Neuronal stem cell (in vitro differentiated cells): ENCODE measurements around the gene USPL1.
A peak's percentile ranks its signal among the peaks of the same experiment; 100 is the strongest.

Experiments used
- DNase-seq: peaks from one replicate; pipeline ENCODE4 v3.0.0-alpha.2; 2013; ENCODE audit warnings: low spot score
- H2AFZ ChIP-seq: one replicate; pipeline ENCODE4 v1.6.1; 2013; ENCODE audit warnings: mild to moderate bottlenecking, low read length, inconsistent platforms
- H2AK5ac ChIP-seq: 2 replicates; pipeline ENCODE4 v1.6.1; 2013; ENCODE audit warnings: low read depth, mild to moderate bottlenecking, inconsistent platforms, low read length, moderate library complexity, mixed read lengths
- H2BK120ac ChIP-seq: 2 replicates; pipeline ENCODE4 v1.6.1; 2013; ENCODE audit warnings: low read depth, mild to moderate bottlenecking, inconsistent platforms, low read length, moderate library complexity, mixed read lengths
- H2BK12ac ChIP-seq: one replicate; pipeline ENCODE4 v1.6.1; 2013; ENCODE audit warnings: low read length, inconsistent platforms
- H2BK15ac ChIP-seq: 2 replicates; pipeline ENCODE4 v1.6.1; 2013; ENCODE audit warnings: mild to moderate bottlenecking, low read length, inconsistent platforms, mixed read lengths
- H2BK5ac ChIP-seq: one replicate; pipeline ENCODE4 v1.6.1; 2013; ENCODE audit warnings: inconsistent platforms, mild to moderate bottlenecking, low read length, moderate library complexity
- H3K14ac ChIP-seq: one replicate; pipeline ENCODE4 v1.6.1; 2013; ENCODE audit warnings: low read length, inconsistent platforms
- H3K18ac ChIP-seq: 2 replicates; pipeline ENCODE4 v1.6.1; 2013; ENCODE audit warnings: low read length, inconsistent platforms
- H3K23ac ChIP-seq: 2 replicates; pipeline ENCODE4 v1.6.1; 2013; ENCODE audit warnings: low read depth, mild to moderate bottlenecking, mixed read lengths, low read length, inconsistent platforms; ENCODE audit not compliant: poor library complexity
- H3K27ac ChIP-seq: replicated peaks from 3 replicates; pipeline ENCODE4 v1.5.1; 2013; ENCODE audit warnings: low read length, inconsistent platforms
- H3K27me3 ChIP-seq, 3 experiments: 2 replicates each; pipeline ENCODE4 v1.6.1; 2013; ENCODE audit warnings: low read length in 3 of 3, mild to moderate bottlenecking in 2 of 3, inconsistent platforms in 1 of 3, low read depth in 1 of 3, mixed read lengths in 1 of 3, moderate library complexity in 1 of 3; ENCODE audit not compliant: control insufficient read depth in 3 of 3, insufficient read depth in 3 of 3
- H3K36me3 ChIP-seq, 2 donors: replicated peaks in 1 of 2; 2 replicates each; pipeline ENCODE4 v1.6.1; 2013; ENCODE audit warnings: low read length in 2 of 2; ENCODE audit not compliant: control insufficient read depth in 2 of 2, insufficient read depth in 2 of 2
- H3K4ac ChIP-seq: 2 replicates; pipeline ENCODE4 v1.6.1; 2013; ENCODE audit warnings: inconsistent platforms, mild to moderate bottlenecking, low read length, moderate library complexity
- H3K4me1 ChIP-seq, 2 donors: 1 replicate in 1 of 2; 2 replicates in 1 of 2; pipeline ENCODE4 v1.6.1; 2013; ENCODE audit warnings: low read length in 2 of 2, low read depth in 1 of 2; ENCODE audit not compliant: control insufficient read depth in 2 of 2, insufficient read depth in 1 of 2
- H3K4me2 ChIP-seq: one replicate; pipeline ENCODE4 v1.6.1; 2013; ENCODE audit warnings: mild to moderate bottlenecking, low read length, inconsistent platforms; ENCODE audit not compliant: insufficient read depth, poor library complexity, severe bottlenecking
- H3K4me3 ChIP-seq, 2 donors: 2 replicates each; pipeline ENCODE4 v1.5.1; 2013; ENCODE audit warnings: low read length in 2 of 2, mild to moderate bottlenecking in 2 of 2, inconsistent platforms in 1 of 2, moderate library complexity in 1 of 2
- H3K79me1 ChIP-seq: one replicate; pipeline ENCODE4 v1.6.1; 2013; ENCODE audit warnings: low read depth, mild to moderate bottlenecking, inconsistent platforms, low read length, moderate library complexity
- H3K9ac ChIP-seq: one replicate; pipeline ENCODE4 v1.6.1; 2013; ENCODE audit warnings: mild to moderate bottlenecking, low read depth, low read length, inconsistent platforms; ENCODE audit not compliant: poor library complexity
- H3K9me3 ChIP-seq, 2 donors: replicated peaks in 1 of 2; 2 replicates each; pipeline versions ENCODE3 to v1.6.1; 2013; ENCODE audit warnings: low read length in 2 of 2, mild to moderate bottlenecking in 2 of 2, inconsistent platforms in 1 of 2, low read depth in 1 of 2, mixed read lengths in 1 of 2, moderate library complexity in 1 of 2; ENCODE audit not compliant: control insufficient read depth in 2 of 2, insufficient read depth in 1 of 2
- H4K8ac ChIP-seq: one replicate; pipeline ENCODE4 v1.6.1; 2013; ENCODE audit warnings: low read depth, mild to moderate bottlenecking, inconsistent platforms, low read length, moderate library complexity
- H4K91ac ChIP-seq: one replicate; pipeline ENCODE4 v1.6.1; 2013; ENCODE audit warnings: low read length, low read depth, mild to moderate bottlenecking, inconsistent platforms; ENCODE audit not compliant: poor library complexity
- WGBS, 2 donors: extraction: QIAGEN DNeasy Blood & Tissue Kit; methylation state at CpG; one replicate each; pipeline ENCODE4 v1.1.7; 2013; ENCODE audit warnings: missing lambda C conversion rate in 2 of 2, mixed read lengths in 1 of 2; ENCODE audit not compliant: insufficient read length in 2 of 2, insufficient replicate concordance in 1 of 2; ENCODE audit errors: extremely low coverage in 2 of 2; 5-methylcytosine and 5-hydroxymethylcytosine counted together

USPL1 gene

GRCh38 chr13:30659980-30660379 lies 42.3 kb downstream of the USPL1 start:
- Histone ChIP-seq H3K9ac (no peak overlapping the region), H3K4me3 (no peak overlapping the region), H3K18ac (no peak overlapping the region), H3K14ac (no peak overlapping the region), H3K4me2 (no peak overlapping the region), H2BK12ac (no peak overlapping the region), H2AK5ac (no peak overlapping the region), H2BK5ac (peak overlapping the region; percentile 62), H2AFZ (no peak overlapping the region), H3K23ac (no peak overlapping the region), H4K8ac (no peak overlapping the region), H3K4me1 (peaks cover 4% of the 10 kb centered on the region in 2 donors), H3K79me1 (no peaks in the 10 kb centered on the region), H3K9me3 (no peaks in the 10 kb centered on the region), H2BK15ac (no peak overlapping the region), H3K36me3 (peaks cover 11 to 49% of the 10 kb centered on the region in 2 donors), H3K27me3 (no peaks in the 10 kb centered on the region), H2BK120ac (no peak overlapping the region), H3K27ac (no peak overlapping the region), H3K4ac (no peak overlapping the region), H4K91ac (no peak overlapping the region)
- no peak for DNase-seq
- WGBS, 2 donors: no CpG with 5 or more reads among the region's 7 CpGs

GRCh38 chr13:30660796-30661195 lies 43.1 kb downstream of the USPL1 start:
- Histone ChIP-seq H3K36me3 (peaks cover 11 to 41% of the 10 kb centered on the region in 2 donors), H4K8ac (no peak overlapping the region), H2BK15ac (no peak overlapping the region), H2BK12ac (no peak overlapping the region), H3K4ac (no peak overlapping the region), H3K27me3 (no peaks in the 10 kb centered on the region), H3K27ac (no peak overlapping the region), H2AFZ (no peak overlapping the region), H3K18ac (no peak overlapping the region), H3K9me3 (no peaks in the 10 kb centered on the region), H2BK5ac (no peak overlapping the region), H3K4me2 (no peak overlapping the region), H3K23ac (no peak overlapping the region), H2BK120ac (no peak overlapping the region), H3K4me3 (no peak overlapping the region), H3K79me1 (no peaks in the 10 kb centered on the region), H3K4me1 (peaks cover 4 to 5% of the 10 kb centered on the region in 2 donors), H2AK5ac (no peak overlapping the region), H4K91ac (no peak overlapping the region), H3K9ac (no peak overlapping the region), H3K14ac (no peak overlapping the region)
- no peak for DNase-seq
- no CpG with 5 or more reads among the region's 2 CpGs for WGBS, 2 donors

DNA sequence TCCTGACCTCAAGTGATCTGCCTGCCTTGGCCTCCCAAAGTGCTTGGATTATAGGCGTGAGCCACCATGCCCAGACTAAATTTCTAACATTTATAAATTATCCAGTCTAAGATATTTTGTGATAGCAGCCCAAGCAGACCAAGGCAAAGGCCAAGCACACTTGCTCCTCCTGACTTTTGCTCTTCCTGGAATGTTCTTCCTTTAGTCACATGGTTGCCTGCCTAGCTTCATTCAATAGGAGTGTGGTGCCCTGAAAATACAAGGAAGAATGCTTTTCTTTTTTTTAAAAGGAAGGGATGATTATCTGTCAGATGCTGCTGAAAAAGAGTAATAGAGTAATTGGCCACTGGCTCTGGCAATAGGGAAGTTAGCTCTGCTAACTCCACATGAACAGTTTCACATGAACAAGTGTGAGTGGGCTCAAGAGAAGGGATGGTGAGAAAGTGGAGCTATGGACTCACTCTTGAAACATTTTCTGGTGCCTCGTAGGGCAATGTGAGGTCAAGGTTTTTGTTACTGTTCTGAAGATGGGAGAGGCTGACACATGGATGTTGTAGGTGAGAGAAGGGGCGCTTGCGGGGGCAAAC lies 47.1 kb downstream of the USPL1 start:
- Histone ChIP-seq H3K27ac (no peak overlapping the region), H4K8ac (no peak overlapping the region), H3K4ac (no peak overlapping the region), H3K9me3 (no peaks in the 10 kb centered on the region), H2AFZ (peak overlapping the region; percentile 14), H3K27me3 (no peaks in the 10 kb centered on the region), H2BK120ac (no peak overlapping the region), H3K9ac (no peak overlapping the region), H3K4me1 (peaks cover 5% of the 10 kb centered on the region in 2 donors), H3K23ac (no peak overlapping the region), H2AK5ac (no peak overlapping the region), H3K18ac (no peak overlapping the region), H2BK12ac (no peak overlapping the region), H4K91ac (no peak overlapping the region), H3K4me2 (no peak overlapping the region), H3K4me3 (no peak overlapping the region), H3K14ac (no peak overlapping the region), H3K79me1 (no peaks in the 10 kb centered on the region), H2BK5ac (no peak overlapping the region), H2BK15ac (no peak overlapping the region), H3K36me3 (peaks cover under 1 to 1% of the 10 kb centered on the region in 2 donors)
- no peak for DNase-seq
- WGBS, 2 donors: no CpG with 5 or more reads among the region's 4 CpGs

DNA sequence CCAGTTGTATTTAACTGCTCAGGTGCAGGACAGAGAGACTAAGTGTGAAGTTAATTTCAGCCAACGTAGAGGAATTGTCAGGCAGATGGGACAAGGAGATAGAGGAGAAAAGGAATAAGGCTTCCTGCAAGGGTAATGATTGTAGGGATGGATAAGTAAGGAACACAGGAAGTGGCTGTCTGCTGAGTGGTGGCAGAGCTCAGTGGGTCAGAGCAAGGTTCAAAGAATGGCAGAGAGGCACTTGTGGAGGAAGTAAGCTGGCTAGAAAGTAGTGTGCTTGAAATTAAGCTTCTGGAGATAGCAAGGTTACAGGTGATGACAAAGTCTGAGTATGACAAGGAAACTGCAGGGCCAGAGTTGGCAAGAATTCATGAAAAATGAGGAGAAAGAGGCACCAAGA lies 47.9 kb downstream of the USPL1 start:
- no peak for DNase-seq
- Histone ChIP-seq H3K9me3 (no peaks in the 10 kb centered on the region), H3K4me1 (peaks cover 3 to 5% of the 10 kb centered on the region in 2 donors), H3K4me2 (no peak overlapping the region), H3K27me3 (no peaks in the 10 kb centered on the region), H3K23ac (no peak overlapping the region), H2AFZ (peak overlapping the region; percentile 57), H3K18ac (no peak overlapping the region), H3K14ac (no peak overlapping the region), H4K8ac (no peak overlapping the region), H3K36me3 (no peaks in the 10 kb centered on the region), H3K4ac (no peak overlapping the region), H4K91ac (no peak overlapping the region), H2BK12ac (no peak overlapping the region), H3K4me3 (no peak overlapping the region), H2BK15ac (no peak overlapping the region), H2BK5ac (no peak overlapping the region), H2BK120ac (no peak overlapping the region), H2AK5ac (no peak overlapping the region), H3K9ac (no peak overlapping the region), H3K27ac (no peak overlapping the region), H3K79me1 (no peaks in the 10 kb centered on the region)
- WGBS, 2 donors: no CpG with 5 or more reads among the region's 1 CpG
